K562 (cell line): ENCODE measurements around the gene PCID2. TPM values are rescaled to one million over a fixed set of nuclear protein-coding genes. Genes with fewer than 3 reads are reported as not detected.

Experiments used
- BCL6 ChIP-seq: fragments of 250-450 bp; sonication (Bioruptor Pico); IDR thresholded peaks from 2 replicates; pipeline ENCODE4 v1.4.0; 2020
- CAMTA2 ChIP-seq: fragments of 250-450 bp; sonication (Bioruptor Pico); conservative IDR thresholded peaks from 2 replicates; pipeline ENCODE4 v1.5.1; 2022
- HDAC6 ChIP-seq: IDR thresholded peaks from 2 replicates; pipeline ENCODE4 v1.6.1; 2012; ENCODE audit warnings: low read depth, mild to moderate bottlenecking, control low read depth, inconsistent platforms, low read length, moderate library complexity
- HDAC8 ChIP-seq: fragments of 450-650 bp; IDR thresholded peaks from 2 replicates; pipeline ENCODE4 v1.6.1; 2016; ENCODE audit warnings: mild to moderate bottlenecking, missing genetic modification characterization, moderate library complexity, missing compliant biosample characterization
- HLTF ChIP-seq: fragments of 450-650 bp; IDR thresholded peaks from 2 replicates; pipeline ENCODE4 v1.6.1; 2016
- HMG20A ChIP-seq: fragments of 450-650 bp; formaldehyde crosslinking; conservative IDR thresholded peaks from 2 replicates; pipeline ENCODE4 v1.4.0; 2020; ENCODE audit warnings: mild to moderate bottlenecking, mixed read lengths
- IFI16 ChIP-seq: fragments of 250-450 bp; sonication (Bioruptor Pico); IDR thresholded peaks from 2 replicates; pipeline ENCODE4 v2.1.2; 2022; ENCODE audit warnings: mild to moderate bottlenecking, inconsistent platforms
- KAT8 ChIP-seq: fragments of 450-650 bp; IDR thresholded peaks from 2 replicates; pipeline ENCODE4 v1.6.1; 2016; ENCODE audit warnings: low read depth, mild to moderate bottlenecking
- NFIX ChIP-seq: fragments of 250-450 bp; sonication (Bioruptor Pico); IDR thresholded peaks from 2 replicates; pipeline ENCODE4 v1.4.0; 2020; ENCODE audit warnings: low read depth, mild to moderate bottlenecking, moderate library complexity
- PHF20 ChIP-seq: fragments of 450-650 bp; IDR thresholded peaks from 2 replicates; pipeline ENCODE4 v1.6.1; 2018; ENCODE audit not compliant: partially characterized antibody
- PRPF4 ChIP-seq: fragments of 200-400 bp; formaldehyde crosslinking; IDR thresholded peaks from one replicate; pipeline ENCODE4 v1.6.1; 2017; ENCODE audit warnings: low read length, low read depth, mild to moderate bottlenecking; ENCODE audit not compliant: insufficient read depth, poor library complexity, severe bottlenecking
- PYGO2 ChIP-seq: fragments of 450-650 bp; IDR thresholded peaks from 2 replicates; pipeline ENCODE4 v1.6.1; 2016; ENCODE audit warnings: mild to moderate bottlenecking, missing genetic modification characterization, moderate library complexity, missing compliant biosample characterization
- RAD21 ChIP-seq, 2 experiments: fragments of 250-450 bp in 1 of 2; fragments of 450-650 bp in 1 of 2; sonication (Bioruptor Pico) in 1 of 2; formaldehyde crosslinking in 1 of 2; IDR thresholded peaks in 1 of 2; conservative IDR thresholded peaks in 1 of 2; 2 replicates each; pipeline versions ENCODE4 v1.4.0 to v1.8.0; 2020 to 2022; ENCODE audit warnings: mild to moderate bottlenecking in 2 of 2, moderate library complexity in 1 of 2
- RCOR1 ChIP-seq, 2 experiments: IDR thresholded peaks; 2 replicates each; pipeline ENCODE4 v1.6.1; 2012; ENCODE audit warnings: low read depth in 2 of 2, low read length in 2 of 2, borderline replicate concordance in 1 of 2, improper control_type of control experiment in 1 of 2
- SMARCA4 ChIP-seq: fragments of 450-650 bp; IDR thresholded peaks from 2 replicates; pipeline ENCODE4 v1.6.1; 2016
- SREBF2 ChIP-seq: sonication (generic); formaldehyde crosslinking; IDR thresholded peaks from 2 replicates; pipeline ENCODE4 v1.4.0; 2020; ENCODE audit warnings: mild to moderate bottlenecking, missing genetic modification reagents
- SUPT5H ChIP-seq: fragments of 450-650 bp; IDR thresholded peaks from 2 replicates; pipeline ENCODE4 v1.6.1; 2016
- TAL1 ChIP-seq: fragments of 450-650 bp; IDR thresholded peaks from 2 replicates; pipeline ENCODE4 v1.6.1; 2016; ENCODE audit warnings: mild to moderate bottlenecking
- YY1 ChIP-seq, 3 experiments: IDR thresholded peaks; 2 replicates each; pipeline ENCODE4 v1.6.1; 2011; ENCODE audit warnings: low read length in 2 of 3, mild to moderate bottlenecking in 2 of 3, moderate library complexity in 2 of 3, borderline replicate concordance in 1 of 3, control low read depth in 1 of 3, low read depth in 1 of 3; ENCODE audit not compliant: insufficient read depth in 3 of 3, insufficient replicate concordance in 2 of 3, control insufficient read depth in 1 of 3, insufficient read length in 1 of 3; ENCODE audit errors: extremely low read depth in 1 of 3
- ZBTB17 ChIP-seq: fragments of 450-650 bp; formaldehyde crosslinking; IDR thresholded peaks from 2 replicates; pipeline ENCODE4 v1.4.0; 2020; ENCODE audit warnings: mild to moderate bottlenecking
- ZFP1 ChIP-seq: fragments of 450-650 bp; formaldehyde crosslinking; IDR thresholded peaks from 2 replicates; pipeline ENCODE4 v1.4.0; 2020; ENCODE audit warnings: mild to moderate bottlenecking, mixed read lengths
- ZNF274 ChIP-seq: IDR thresholded peaks from 2 replicates; pipeline ENCODE4 v1.6.1; 2011; ENCODE audit warnings: low read depth, mild to moderate bottlenecking, low read length, moderate library complexity, borderline replicate concordance
- polyA plus RNA-seq, 8 experiments: library from polyadenylated mRNA; depleted of rRNA in 4 of 8; stranded (reverse) in 5 of 8; unstranded in 3 of 8; fragments of >200 nt; fragmentation: Nextera tagmentation in 2 of 8; fragmentation: Illumina TruSeq in 1 of 8; extraction: Ambion mirVana in 2 of 8; extraction: Trizol in 1 of 8; gene quantifications; 2 replicates each; pipeline versions ENCODE4 v1.2.1 to v1.2.3, GENCODE V29; 2011 to 2014; ENCODE audit warnings: inconsistent platforms in 1 of 8, missing spikeins in 1 of 8
- total RNA-seq, 7 experiments: library from RNA; depleted of rRNA in 6 of 7; stranded (reverse); fragments of >200 nt in 6 of 7; fragmentation: Illumina TruSeq in 2 of 7; extraction: Trizol in 2 of 7; gene quantifications; 2 replicates each; pipeline versions ENCODE4 v1.2.1 to v1.2.3, GENCODE V29; 2011 to 2021; ENCODE audit warnings: low replicate concordance in 1 of 7
- TF ChIP-seq, protein P1 (sequence below): fragments of 150-350 bp; conservative IDR thresholded peaks from 2 replicates; pipeline ENCODE4 v1.6.1; 2014; ENCODE audit warnings: low read length
- TF ChIP-seq, protein P2 (sequence below): conservative IDR thresholded peaks from 2 replicates; pipeline ENCODE4 v1.6.1; 2011; ENCODE audit warnings: low read depth, mild to moderate bottlenecking, low read length; ENCODE audit not compliant: control insufficient read depth
- TF ChIP-seq, protein P3 (sequence below): fragments of 450-650 bp; IDR thresholded peaks from 2 replicates; pipeline ENCODE4 v1.6.1; 2016; ENCODE audit warnings: mild to moderate bottlenecking

PCID2 gene
- total and polyA plus RNA-seq, 9 of the 15 experiments (the other 6 are each of a cell fraction or from before 2014, with no cell fraction given): 39.6 to 117 (median 59.6) TPM

DNA sequence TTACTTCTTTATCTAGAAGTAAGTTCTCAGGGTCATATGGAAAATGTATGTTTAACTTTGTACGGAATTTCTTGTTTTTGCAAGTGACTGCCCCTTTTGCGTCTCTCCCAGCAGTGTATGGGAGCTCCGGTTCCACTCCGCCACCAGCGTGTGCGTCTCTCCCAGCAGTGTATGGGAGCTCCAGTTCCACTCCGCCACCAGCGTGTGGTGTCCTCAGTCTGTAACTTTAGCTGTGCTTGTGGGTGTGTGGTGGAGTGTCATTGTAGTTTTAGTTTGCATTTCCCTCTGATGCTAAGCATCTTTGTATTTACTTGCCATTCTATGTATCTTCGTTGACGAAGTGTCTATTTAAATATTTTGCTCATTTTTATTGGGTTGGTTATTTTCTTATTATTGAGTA, 3.3 kb upstream of the PCID2 start (continued):
- TF ChIP-seq, protein P1, sequence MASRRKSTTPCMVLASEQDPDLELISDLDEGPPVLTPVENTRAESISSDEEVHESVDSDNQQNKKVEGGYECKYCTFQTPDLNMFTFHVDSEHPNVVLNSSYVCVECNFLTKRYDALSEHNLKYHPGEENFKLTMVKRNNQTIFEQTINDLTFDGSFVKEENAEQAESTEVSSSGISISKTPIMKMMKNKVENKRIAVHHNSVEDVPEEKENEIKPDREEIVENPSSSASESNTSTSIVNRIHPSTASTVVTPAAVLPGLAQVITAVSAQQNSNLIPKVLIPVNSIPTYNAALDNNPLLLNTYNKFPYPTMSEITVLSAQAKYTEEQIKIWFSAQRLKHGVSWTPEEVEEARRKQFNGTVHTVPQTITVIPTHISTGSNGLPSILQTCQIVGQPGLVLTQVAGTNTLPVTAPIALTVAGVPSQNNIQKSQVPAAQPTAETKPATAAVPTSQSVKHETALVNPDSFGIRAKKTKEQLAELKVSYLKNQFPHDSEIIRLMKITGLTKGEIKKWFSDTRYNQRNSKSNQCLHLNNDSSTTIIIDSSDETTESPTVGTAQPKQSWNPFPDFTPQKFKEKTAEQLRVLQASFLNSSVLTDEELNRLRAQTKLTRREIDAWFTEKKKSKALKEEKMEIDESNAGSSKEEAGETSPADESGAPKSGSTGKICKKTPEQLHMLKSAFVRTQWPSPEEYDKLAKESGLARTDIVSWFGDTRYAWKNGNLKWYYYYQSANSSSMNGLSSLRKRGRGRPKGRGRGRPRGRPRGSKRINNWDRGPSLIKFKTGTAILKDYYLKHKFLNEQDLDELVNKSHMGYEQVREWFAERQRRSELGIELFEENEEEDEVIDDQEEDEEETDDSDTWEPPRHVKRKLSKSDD: no peak
- TF ChIP-seq YY1 (IDR thresholded peaks at IDR 0.05; ENCODE audit: borderline replicate concordance in 1 of 3, control insufficient read depth in 1 of 3, extremely low read depth in 1 of 3, insufficient read depth in 3 of 3, insufficient read length in 1 of 3, insufficient replicate concordance in 2 of 3, low read depth in 1 of 3, low read length in 2 of 3) (peak in 1 of 3 experiments; percentile 21), NFIX (CRISPR knock-in tag) (no peak), PYGO2 (tag) (no peak), HDAC6 (no peak), KAT8 (no peak), SREBF2 (CRISPR knock-in tag) (no peak), IFI16 (no peak), TAL1 (no peak), RAD21 (CRISPR knock-in tag; conservative IDR thresholded peaks at IDR 0.05 in 1 of 2, IDR thresholded peaks at IDR 0.05 in 1 of 2) (peak in 1 of 2 experiments; percentile 24; a peak in 1 of 4 replicates), CAMTA2 (CRISPR knock-in tag) (no peak), RCOR1 (IDR thresholded peaks at IDR 0.05; ENCODE audit: borderline replicate concordance in 1 of 2, low read depth in 2 of 2, low read length in 2 of 2) (no peak), PHF20 (no peak), ZBTB17 (CRISPR knock-in tag) (no peak), SUPT5H (no peak), PRPF4 (no peak), SMARCA4 (no peak), ZFP1 (no peak), ZNF274 (no peak), BCL6 (no peak), HLTF (no peak), HDAC8 (no peak), HMG20A (CRISPR knock-in tag) (no peak)
- TF ChIP-seq, protein P2, sequence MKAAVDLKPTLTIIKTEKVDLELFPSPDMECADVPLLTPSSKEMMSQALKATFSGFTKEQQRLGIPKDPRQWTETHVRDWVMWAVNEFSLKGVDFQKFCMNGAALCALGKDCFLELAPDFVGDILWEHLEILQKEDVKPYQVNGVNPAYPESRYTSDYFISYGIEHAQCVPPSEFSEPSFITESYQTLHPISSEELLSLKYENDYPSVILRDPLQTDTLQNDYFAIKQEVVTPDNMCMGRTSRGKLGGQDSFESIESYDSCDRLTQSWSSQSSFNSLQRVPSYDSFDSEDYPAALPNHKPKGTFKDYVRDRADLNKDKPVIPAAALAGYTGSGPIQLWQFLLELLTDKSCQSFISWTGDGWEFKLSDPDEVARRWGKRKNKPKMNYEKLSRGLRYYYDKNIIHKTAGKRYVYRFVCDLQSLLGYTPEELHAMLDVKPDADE: no peak
- TF ChIP-seq, protein P3, sequence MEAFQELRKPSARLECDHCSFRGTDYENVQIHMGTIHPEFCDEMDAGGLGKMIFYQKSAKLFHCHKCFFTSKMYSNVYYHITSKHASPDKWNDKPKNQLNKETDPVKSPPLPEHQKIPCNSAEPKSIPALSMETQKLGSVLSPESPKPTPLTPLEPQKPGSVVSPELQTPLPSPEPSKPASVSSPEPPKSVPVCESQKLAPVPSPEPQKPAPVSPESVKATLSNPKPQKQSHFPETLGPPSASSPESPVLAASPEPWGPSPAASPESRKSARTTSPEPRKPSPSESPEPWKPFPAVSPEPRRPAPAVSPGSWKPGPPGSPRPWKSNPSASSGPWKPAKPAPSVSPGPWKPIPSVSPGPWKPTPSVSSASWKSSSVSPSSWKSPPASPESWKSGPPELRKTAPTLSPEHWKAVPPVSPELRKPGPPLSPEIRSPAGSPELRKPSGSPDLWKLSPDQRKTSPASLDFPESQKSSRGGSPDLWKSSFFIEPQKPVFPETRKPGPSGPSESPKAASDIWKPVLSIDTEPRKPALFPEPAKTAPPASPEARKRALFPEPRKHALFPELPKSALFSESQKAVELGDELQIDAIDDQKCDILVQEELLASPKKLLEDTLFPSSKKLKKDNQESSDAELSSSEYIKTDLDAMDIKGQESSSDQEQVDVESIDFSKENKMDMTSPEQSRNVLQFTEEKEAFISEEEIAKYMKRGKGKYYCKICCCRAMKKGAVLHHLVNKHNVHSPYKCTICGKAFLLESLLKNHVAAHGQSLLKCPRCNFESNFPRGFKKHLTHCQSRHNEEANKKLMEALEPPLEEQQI: peak; percentile 82
